ELF-1 (cell line): ENCODE data around the gene ULBP3.
A peak's percentile ranks its signal among the peaks of the same experiment; 100 is the strongest.
"Not testable (repeated sequence)": the region's sequence is repeated elsewhere in the genome, so short reads cannot be mapped to it uniquely, and the experiment has no call there.

Experiments used
- DNase-seq: peaks from one replicate; pipeline ENCODE4 v3.0.0-alpha.2; 2016; ENCODE audit warnings: low read depth, low spot score

ULBP3 gene

GRCh38 chr6:150076196-150076893 lies 7.4 kb upstream of the ULBP3 start:
- DNase-seq: no peak

DNA sequence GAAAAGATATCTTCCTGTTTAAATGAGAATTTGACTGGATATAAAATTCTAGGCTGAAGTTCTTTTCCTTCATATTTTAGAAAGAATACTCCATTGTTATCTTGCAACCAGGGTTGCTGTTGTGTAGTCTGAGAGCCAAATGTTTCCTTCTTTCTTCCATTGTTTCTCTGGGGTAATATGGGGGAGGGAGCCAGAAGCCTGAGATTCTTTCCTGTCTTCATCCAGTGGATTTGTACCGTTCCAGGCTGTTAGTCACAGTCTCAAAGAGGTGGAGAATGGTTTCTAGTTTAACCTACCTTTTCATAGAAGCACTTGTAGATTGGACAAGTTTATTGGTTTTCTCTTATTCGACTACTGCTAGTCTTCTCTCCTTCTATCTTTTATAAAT lies 6.1 kb upstream of the ULBP3 start:
- no peak for DNase-seq

- not testable (repeated sequence) for DNase-seq
Measured at GRCh38 chr6:150074396-150075033, 5.6 kb upstream of the ULBP3 start.

DNA sequence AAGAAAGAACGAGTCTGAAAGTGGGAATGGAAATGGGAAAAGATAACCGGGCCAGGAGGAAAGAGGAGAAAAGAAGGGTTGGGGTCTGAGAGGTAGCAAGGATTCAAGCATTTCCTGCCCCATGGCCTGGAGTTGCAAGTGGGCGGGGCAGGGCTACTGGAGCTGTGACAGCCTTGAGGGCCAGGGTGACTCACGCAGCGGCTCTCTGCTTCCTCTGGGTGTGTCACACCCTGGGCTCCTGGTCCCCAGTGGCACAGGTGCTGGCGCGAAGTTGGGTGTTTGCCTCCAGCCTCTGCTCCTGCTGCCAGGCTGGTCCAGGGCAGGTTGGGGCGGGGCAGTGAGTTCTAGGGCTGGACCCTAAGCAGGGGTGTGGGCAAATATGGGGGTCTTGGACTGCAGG lies 3.3 kb upstream of the ULBP3 start:
- peak; percentile 63 for DNase-seq

DNA sequence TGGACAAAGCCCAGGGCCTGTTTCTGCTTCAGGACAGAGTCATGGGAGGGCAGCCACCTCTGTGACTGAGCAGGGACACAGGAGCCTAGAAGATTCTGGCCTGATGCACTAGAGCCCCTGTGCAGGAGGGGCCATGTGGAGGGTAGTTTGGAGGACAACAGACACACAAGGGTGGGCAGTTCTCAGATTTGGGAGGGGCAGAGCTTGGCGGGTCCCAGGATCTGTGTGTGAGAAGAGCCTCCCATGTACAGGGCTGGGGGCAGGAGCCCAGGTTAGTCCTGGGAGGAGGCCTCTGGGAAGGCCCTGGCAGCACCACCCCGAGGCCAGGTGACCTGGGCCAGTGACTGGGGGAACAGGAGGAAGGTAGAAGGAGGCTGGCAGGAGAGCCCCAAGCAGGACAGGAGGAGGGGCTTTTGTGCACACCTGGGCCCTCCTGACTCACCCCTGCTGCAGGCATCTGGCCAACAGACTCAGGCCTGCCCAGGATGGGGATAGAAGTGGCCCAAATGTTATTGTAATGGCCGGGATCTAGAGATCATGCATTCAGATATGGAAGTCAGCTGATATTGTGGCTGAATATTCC lies 1.4 kb upstream of the ULBP3 start:
- DNase-seq: no peak

- no peak for DNase-seq
Measured at GRCh38 chr6:150069706-150070105, 785 bp upstream of the ULBP3 start.

- DNase-seq: no peak
Measured at GRCh38 chr6:150068151-150068550, 770 bp downstream of the ULBP3 start.

GRCh38 chr6:150065083-150065482 lies 3.8 kb downstream of the ULBP3 start:
- no peak for DNase-seq

DNA sequence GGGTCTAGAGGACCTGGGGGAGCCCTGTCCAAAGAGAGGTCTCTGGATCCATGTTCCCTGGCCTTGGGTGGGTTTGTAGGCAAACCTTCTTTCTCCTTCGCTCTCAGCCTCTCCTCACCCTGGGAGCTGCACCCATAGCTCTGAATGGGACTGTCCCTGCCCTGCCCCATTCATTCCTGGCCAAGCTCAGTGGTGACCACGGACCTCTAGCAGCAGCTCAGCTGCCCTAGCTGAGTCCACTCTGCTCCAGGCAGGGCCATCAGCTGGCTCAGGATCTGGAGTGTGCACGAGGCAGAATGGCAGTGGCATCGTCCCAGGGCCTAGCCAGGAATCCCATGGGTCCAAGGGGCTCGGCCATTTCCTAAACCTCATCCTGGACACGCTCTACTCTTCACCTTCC lies 5.3 kb downstream of the ULBP3 start:
- no peak for DNase-seq

GRCh38 chr6:150059973-150060372 lies 8.9 kb downstream of the ULBP3 start:
- not testable (repeated sequence) for DNase-seq

DNA sequence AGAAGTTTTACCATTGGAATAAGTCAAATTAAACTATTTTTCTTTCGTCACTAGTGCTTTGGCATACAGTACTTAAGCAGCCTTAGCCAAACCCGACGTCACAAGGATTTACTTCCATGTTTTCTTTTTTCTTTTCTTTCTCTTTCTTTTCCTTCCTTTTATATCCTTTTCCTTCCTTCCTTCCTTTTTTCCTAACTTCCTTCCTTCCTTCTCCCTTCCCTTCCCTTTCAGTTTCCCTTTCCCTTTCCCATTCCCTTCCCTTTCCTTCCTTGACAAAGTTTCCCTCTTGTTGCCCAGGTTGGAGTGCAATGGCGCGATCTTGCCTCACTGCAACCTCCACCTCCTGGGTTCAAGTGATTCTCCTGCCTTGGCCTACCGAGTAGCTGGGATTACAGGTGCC lies 9.9 kb downstream of the ULBP3 start:
- DNase-seq: no peak

DNA sequence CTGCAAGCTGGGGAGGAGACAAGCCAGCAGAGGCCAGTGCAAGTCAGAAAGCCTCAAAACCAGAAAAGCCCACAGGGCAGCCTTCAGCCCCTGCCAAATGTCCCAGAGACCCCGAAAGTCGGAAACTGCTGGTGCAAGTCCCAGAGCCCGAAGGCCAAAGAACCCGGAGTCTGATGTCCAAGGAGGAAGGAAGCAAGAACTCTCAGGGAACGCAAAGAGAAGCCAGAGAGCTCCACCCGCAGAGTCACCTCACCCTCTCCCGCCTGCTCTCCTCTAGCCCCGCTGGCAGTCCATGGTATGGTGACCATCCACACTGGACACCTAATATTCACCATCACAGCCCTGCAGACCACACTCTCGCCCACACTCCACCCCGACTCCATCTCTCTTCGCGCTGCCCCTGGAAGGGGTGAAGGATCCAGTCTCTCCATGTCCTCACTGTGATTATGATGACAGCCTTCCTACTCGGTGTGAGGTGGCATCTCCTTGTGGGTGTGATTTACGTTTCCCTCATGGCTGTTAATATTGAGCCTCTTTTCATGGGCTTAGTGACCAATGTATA lies 10.6 kb downstream of the ULBP3 start:
- no peak for DNase-seq

GRCh38 chr6:150057501-150057951 lies 11.4 kb downstream of the ULBP3 start:
- no peak for DNase-seq

GRCh38 chr6:150056916-150057315 lies 12.0 kb downstream of the ULBP3 start:
- no peak for DNase-seq

GRCh38 chr6:150056156-150056555 lies 12.8 kb downstream of the ULBP3 start:
- DNase-seq: no peak

GRCh38 chr6:150055131-150055530 lies 13.8 kb downstream of the ULBP3 start:
- DNase-seq: no peak

DNA sequence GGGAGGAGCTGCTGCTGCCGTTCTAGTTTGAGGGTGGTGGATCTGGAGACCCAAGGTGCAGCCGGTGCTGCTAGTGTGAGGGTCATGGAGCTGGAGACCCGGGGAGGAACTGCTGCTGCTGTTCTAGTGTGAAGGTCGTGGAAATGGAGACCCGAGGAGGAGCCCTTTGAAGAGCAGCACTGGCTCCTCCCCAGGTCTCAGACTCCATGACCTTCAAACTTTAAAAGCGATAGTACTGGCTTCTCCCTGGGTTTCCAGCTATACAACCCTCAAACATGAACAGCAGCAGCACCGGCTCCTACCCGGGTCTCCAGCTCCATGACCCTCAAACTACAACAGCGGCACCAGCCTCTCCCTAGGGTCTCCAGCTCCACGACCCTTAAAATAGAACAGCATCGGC lies 15.5 kb downstream of the ULBP3 start:
- no peak for DNase-seq

GRCh38 chr6:150050846-150051245 lies 18.1 kb downstream of the ULBP3 start:
- DNase-seq: no peak

- DNase-seq: no peak
Measured at GRCh38 chr6:150048099-150048498, 20.8 kb downstream of the ULBP3 start.

- DNase-seq: no peak
Measured at GRCh38 chr6:150046943-150047342, 22.0 kb downstream of the ULBP3 start.

DNA sequence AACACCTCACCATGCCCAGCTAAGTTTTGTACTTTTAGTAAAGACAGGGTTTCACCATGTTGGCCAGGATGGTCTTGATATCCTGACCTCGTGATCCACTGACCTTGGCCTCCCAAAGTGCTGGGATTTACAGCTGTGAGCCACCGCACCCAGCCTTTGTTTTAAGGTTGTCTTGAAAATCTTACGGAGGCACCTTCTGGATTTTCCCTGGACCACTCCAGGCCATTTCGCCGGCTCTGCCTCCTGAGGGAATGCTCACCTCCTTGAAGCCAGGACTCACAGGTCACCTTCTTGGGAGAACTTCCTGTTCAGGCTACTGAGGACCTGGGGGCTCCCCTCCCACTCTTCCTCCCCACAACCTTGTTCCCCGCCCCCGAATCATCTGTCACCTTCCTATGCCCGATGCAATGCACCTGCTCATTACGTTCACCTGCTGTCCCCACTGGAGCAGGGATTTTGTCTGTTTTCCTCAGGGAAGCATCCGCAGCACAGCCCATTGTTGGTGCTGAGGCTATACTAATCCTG lies 24.2 kb downstream of the ULBP3 start:
- DNase-seq: no peak
